ENCODE measurements around the gene BPNT1. TPM values are rescaled to one million over a fixed set of nuclear protein-coding genes. Genes with fewer than 3 reads are reported as not detected.

The BPNT1 gene
- total RNA-seq, 2 donors from 2014 or later = 19.1 to 21.9 TPM

- no peak for TF ChIP-seq CTCF (IDR thresholded peaks at IDR 0.05)
- DNase-seq (ENCODE audit: low spot score) = no peak
- no peak overlapping the region for H3K4me3 ChIP-seq
- no peaks in the 10 kb centered on the region for H3K27me3 ChIP-seq (replicated peaks; ENCODE audit: insufficient read depth)
- H3K9me3 ChIP-seq = no peaks in the 10 kb centered on the region
- ATAC-seq (ENCODE audit: insufficient number of reproducible peaks, low FRiP score, low read depth) = no peak
- H3K27ac ChIP-seq = no peak overlapping the region
- H3K4me1 ChIP-seq (ENCODE audit: control insufficient read depth in 1 of 2, low read depth in 2 of 2) = no peaks in the 10 kb centered on the region
- H3K36me3 ChIP-seq = peaks cover 30% of the 10 kb centered on the region
Measured at GRCh38 chr1:220028346-220028895, 61.2 kb downstream of the BPNT1 start.

- H3K27me3 ChIP-seq (replicated peaks; ENCODE audit: insufficient read depth) = no peaks in the 10 kb centered on the region
- H3K9me3 ChIP-seq = no peaks in the 10 kb centered on the region
- TF ChIP-seq CTCF (IDR thresholded peaks at IDR 0.05) = no peak
- DNase-seq (ENCODE audit: low spot score) = no peak
- peaks cover 0 to 9% of the 10 kb centered on the region in 2 donors for H3K4me1 ChIP-seq (ENCODE audit: control insufficient read depth in 1 of 2, low read depth in 2 of 2)
- ATAC-seq (ENCODE audit: insufficient number of reproducible peaks, low FRiP score, low read depth) = no peak
- H3K4me3 ChIP-seq = no peak overlapping the region
- H3K27ac ChIP-seq = no peak overlapping the region
- peaks cover 41% of the 10 kb centered on the region for H3K36me3 ChIP-seq
Measured at GRCh38 chr1:220019071-220019470, 70.5 kb downstream of the BPNT1 start.

- DNase-seq (ENCODE audit: low spot score) (no peak), ATAC-seq (ENCODE audit: insufficient number of reproducible peaks, low FRiP score, low read depth) (no peak)
- Histone ChIP-seq H3K9me3 (no peaks in the 10 kb centered on the region), H3K4me3 (peak overlapping the region; percentile 10), H3K27me3 (replicated peaks; ENCODE audit: insufficient read depth) (no peaks in the 10 kb centered on the region), H3K4me1 (ENCODE audit: control insufficient read depth in 1 of 2, low read depth in 2 of 2) (peaks cover 3 to 38% of the 10 kb centered on the region in 2 donors), H3K36me3 (peaks cover 14% of the 10 kb centered on the region), H3K27ac (peak overlapping the region; percentile 69 to 76)
- TF ChIP-seq CTCF (IDR thresholded peaks at IDR 0.05) = no peak
Measured at GRCh38 chr1:220013497-220013896, 76.1 kb downstream of the BPNT1 start.

- H3K9me3 ChIP-seq = no peaks in the 10 kb centered on the region
- DNase-seq (ENCODE audit: low spot score) = no peak
- H3K36me3 ChIP-seq = peaks cover 8% of the 10 kb centered on the region
Measured at GRCh38 chr1:220012259-220012658, 77.3 kb downstream of the BPNT1 start.

GRCh38 chr1:220011620-220012019 lies 78.0 kb downstream of the BPNT1 start:
- ATAC-seq (ENCODE audit: insufficient number of reproducible peaks, low FRiP score, low read depth) = no peak
- peaks cover 13% of the 10 kb centered on the region for H3K36me3 ChIP-seq
- no peak for DNase-seq (ENCODE audit: low spot score)

More at GRCh38 chr1:220012259-220012658, 77.3 kb downstream of the BPNT1 start:
- H3K27ac ChIP-seq = peak overlapping the region; percentile 69 to 76
- TF ChIP-seq CTCF (IDR thresholded peaks at IDR 0.05) = peak; percentile 31
- no peaks in the 10 kb centered on the region for H3K27me3 ChIP-seq (replicated peaks; ENCODE audit: insufficient read depth)
- ATAC-seq (ENCODE audit: insufficient number of reproducible peaks, low FRiP score, low read depth) = no peak
- H3K4me1 ChIP-seq (ENCODE audit: control insufficient read depth in 1 of 2, low read depth in 2 of 2) = peaks cover 3 to 38% of the 10 kb centered on the region in 2 donors
- no peak overlapping the region for H3K4me3 ChIP-seq

More at GRCh38 chr1:220011620-220012019, 78.0 kb downstream of the BPNT1 start:
- peak overlapping the region; percentile 69 to 76 for H3K27ac ChIP-seq
- H3K4me1 ChIP-seq (ENCODE audit: control insufficient read depth in 1 of 2, low read depth in 2 of 2) = peaks cover 3 to 38% of the 10 kb centered on the region in 2 donors
- H3K4me3 ChIP-seq = no peak overlapping the region
- TF ChIP-seq CTCF (IDR thresholded peaks at IDR 0.05) = no peak
- no peaks in the 10 kb centered on the region for H3K9me3 ChIP-seq
- no peaks in the 10 kb centered on the region for H3K27me3 ChIP-seq (replicated peaks; ENCODE audit: insufficient read depth)

Other genes starting within 250 kb of the BPNT1 start
- not detected for gene SLC30A10, start 161.2 kb downstream of the BPNT1 start, total RNA-seq
- gene EPRS1, start 43.3 kb downstream of the BPNT1 start, total RNA-seq = 10 to 100 TPM; 35.1 to 47.6 TPM
- 10 to 100 TPM; 44.6 to 56.0 TPM for gene IARS2, start 4.3 kb upstream of the BPNT1 start, total RNA-seq
- gene RAB3GAP2, start 182.7 kb upstream of the BPNT1 start, total RNA-seq = 10 to 100 TPM; 22.5 to 37.9 TPM

Measured in thoracic aorta (tissue), 2 donors.